HEK293T (cell line): ENCODE results near the gene FOXJ2.

Experiments
- ARNT ChIP-seq: fragments of 450-650 bp; IDR thresholded peaks from 2 replicates; pipeline ENCODE4 v1.6.1; 2017; ENCODE audit warnings: mild to moderate bottlenecking
- BHLHE40 ChIP-seq: fragments of 450-650 bp; IDR thresholded peaks from 2 replicates; pipeline ENCODE4 v1.6.1; 2016; ENCODE audit warnings: mild to moderate bottlenecking, moderate library complexity, borderline replicate concordance
- CTBP1 ChIP-seq: fragments of 450-650 bp; IDR thresholded peaks from 2 replicates; pipeline ENCODE4 v1.6.1; 2016; ENCODE audit warnings: borderline replicate concordance
- ELF4 ChIP-seq: fragments of 450-650 bp; IDR thresholded peaks from 2 replicates; pipeline ENCODE4 v1.6.1; 2017; ENCODE audit warnings: antibody characterized with exemption
- FOXA1 ChIP-seq: fragments of 450-650 bp; IDR thresholded peaks from 2 replicates; pipeline ENCODE4 v1.6.1; 2016; ENCODE audit warnings: mild to moderate bottlenecking
- FOXK2 ChIP-seq: fragments of 450-650 bp; IDR thresholded peaks from 2 replicates; pipeline ENCODE4 v1.6.1; 2016; ENCODE audit warnings: mild to moderate bottlenecking
- FOXM1 ChIP-seq: fragments of 450-650 bp; IDR thresholded peaks from 2 replicates; pipeline ENCODE4 v1.6.1; 2017; ENCODE audit warnings: mild to moderate bottlenecking, borderline replicate concordance
- HDGF ChIP-seq: fragments of 450-650 bp; IDR thresholded peaks from 2 replicates; pipeline ENCODE4 v1.6.1; 2017; ENCODE audit warnings: antibody characterized with exemption, borderline replicate concordance
- LEF1 ChIP-seq: fragments of 450-650 bp; IDR thresholded peaks from 2 replicates; pipeline ENCODE4 v1.6.1; 2017; ENCODE audit warnings: mild to moderate bottlenecking, borderline replicate concordance
- NFRKB ChIP-seq: fragments of 450-650 bp; IDR thresholded peaks from 2 replicates; pipeline ENCODE4 v1.6.1; 2016; ENCODE audit warnings: mild to moderate bottlenecking, moderate library complexity
- SP1 ChIP-seq: fragments of 450-650 bp; IDR thresholded peaks from 2 replicates; pipeline ENCODE4 v1.6.1; 2017
- SUZ12 ChIP-seq: fragments of 450-650 bp; IDR thresholded peaks from 2 replicates; pipeline ENCODE4 v1.6.1; 2016; ENCODE audit warnings: mild to moderate bottlenecking
- TARDBP ChIP-seq: fragments of 450-650 bp; IDR thresholded peaks from 2 replicates; pipeline ENCODE4 v1.6.1; 2016
- ZNF384 ChIP-seq: fragments of 450-650 bp; IDR thresholded peaks from 2 replicates; pipeline ENCODE4 v1.6.1; 2016

- TF ChIP-seq TARDBP (no peak), FOXM1 (no peak), ELF4 (no peak), LEF1 (no peak), ZNF384 (no peak), SUZ12 (no peak), BHLHE40 (no peak), ARNT (no peak), SP1 (no peak), FOXK2 (no peak), FOXA1 (no peak), NFRKB (no peak), HDGF (no peak), CTBP1 (no peak)
Measured at GRCh38 chr12:7994731-7995205, 37.7 kb upstream of the FOXJ2 start.
